ENCODE results near the gene APBA1.
"Not testable (repeated sequence)": the region's sequence is repeated elsewhere in the genome, so short reads cannot be mapped to it uniquely, and the experiment has no call there.

APBA1 gene

GRCh38 chr9:69601698-69602097, 70.5 kb downstream of the APBA1 start:
- Histone ChIP-seq H3F3A (ENCODE audit: insufficient read depth) (no peaks in the 10 kb centered on the region), H2AFZ (ENCODE audit: low read depth, low read length, severe bottlenecking) (no peak overlapping the region), H3K9me3 (ENCODE audit: insufficient read depth, low read length) (no peaks in the 10 kb centered on the region), H3K27ac (ENCODE audit: low read depth, low read length) (no peak overlapping the region), H3K4me3 (ENCODE audit: insufficient read depth, low read length, poor library complexity, severe bottlenecking) (no peak overlapping the region), H3K79me2 (ENCODE audit: insufficient read depth, low read length) (no peaks in the 10 kb centered on the region), H4K20me1 (ENCODE audit: low read depth, low read length) (no peaks in the 10 kb centered on the region), H3K9me2 (replicated peaks; ENCODE audit: insufficient read depth, low read length) (no peaks in the 10 kb centered on the region), H3K36me3 (ENCODE audit: low read length) (no peaks in the 10 kb centered on the region), H3K9ac (ENCODE audit: low read length) (no peak overlapping the region), H3K4me2 (ENCODE audit: low read depth, low read length, poor library complexity, severe bottlenecking) (no peak overlapping the region), H3K27me3 (ENCODE audit: low read length) (no peaks in the 10 kb centered on the region)
- TF ChIP-seq EZH2phosphoT487 (conservative IDR thresholded peaks at IDR 0.05; ENCODE audit: low read length) (no peak), CTCF (IDR thresholded peaks at IDR 0.05; ENCODE audit: insufficient read depth, low read length, poor library complexity, severe bottlenecking) (no peak)

GRCh38 chr9:69600314-69601047, 71.7 kb downstream of the APBA1 start:
- Histone ChIP-seq H3K27me3 (ENCODE audit: low read length) (no peaks in the 10 kb centered on the region), H3K9ac (ENCODE audit: low read length) (no peak overlapping the region), H4K20me1 (ENCODE audit: low read depth, low read length) (no peaks in the 10 kb centered on the region), H3K27ac (ENCODE audit: low read depth, low read length) (no peak overlapping the region), H3K36me3 (ENCODE audit: low read length) (no peaks in the 10 kb centered on the region), H3K79me2 (ENCODE audit: insufficient read depth, low read length) (no peaks in the 10 kb centered on the region), H3K4me2 (ENCODE audit: low read depth, low read length, poor library complexity, severe bottlenecking) (no peak overlapping the region), H3F3A (ENCODE audit: insufficient read depth) (no peaks in the 10 kb centered on the region), H3K9me2 (replicated peaks; ENCODE audit: insufficient read depth, low read length) (no peaks in the 10 kb centered on the region), H3K4me3 (ENCODE audit: insufficient read depth, low read length, poor library complexity, severe bottlenecking) (no peak overlapping the region), H3K9me3 (ENCODE audit: insufficient read depth, low read length) (no peaks in the 10 kb centered on the region), H2AFZ (ENCODE audit: low read depth, low read length, severe bottlenecking) (no peak overlapping the region)
- TF ChIP-seq CTCF (IDR thresholded peaks at IDR 0.05; ENCODE audit: insufficient read depth, low read length, poor library complexity, severe bottlenecking): no peak
- no peak for TF ChIP-seq EZH2phosphoT487 (conservative IDR thresholded peaks at IDR 0.05; ENCODE audit: low read length)

DNA sequence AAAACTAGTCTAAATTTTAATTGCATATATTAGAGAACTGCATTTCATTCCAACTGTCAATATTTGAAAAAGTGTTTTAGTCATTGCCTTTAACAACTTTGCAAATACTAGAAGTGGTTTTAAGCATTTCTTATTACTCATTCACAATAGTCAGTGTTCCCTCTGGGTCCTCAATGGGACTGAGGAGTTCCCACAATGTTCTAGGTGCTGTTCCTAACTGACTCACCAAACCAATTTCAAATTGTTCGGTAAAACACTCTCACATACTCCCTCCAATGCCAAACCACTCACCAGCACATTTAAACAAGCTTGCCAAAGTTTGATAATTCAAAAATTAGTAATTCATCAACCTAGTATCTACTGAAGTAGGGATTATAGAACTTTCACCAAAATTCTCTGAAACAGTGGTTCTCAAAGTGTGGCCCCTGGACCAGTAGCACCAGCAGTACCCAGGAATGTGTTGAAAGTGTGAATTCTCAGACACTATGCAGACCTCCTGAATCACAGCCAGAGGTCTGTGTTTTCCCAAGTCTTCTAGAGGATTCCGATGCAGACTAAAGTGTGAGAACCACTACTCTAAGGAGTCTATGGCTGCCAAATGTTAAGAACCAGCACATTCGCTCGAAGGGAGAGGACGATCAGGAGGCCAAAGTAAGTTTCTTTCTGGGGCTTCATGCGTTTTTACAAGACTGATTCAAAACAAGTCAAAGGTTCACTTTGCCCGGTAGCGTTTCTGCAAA, 72.8 kb downstream of the APBA1 start:
- Histone ChIP-seq H3F3A (ENCODE audit: insufficient read depth) (no peaks in the 10 kb centered on the region), H2AFZ (ENCODE audit: low read depth, low read length, severe bottlenecking) (no peak overlapping the region), H3K4me2 (ENCODE audit: low read depth, low read length, poor library complexity, severe bottlenecking) (no peak overlapping the region), H3K4me3 (ENCODE audit: insufficient read depth, low read length, poor library complexity, severe bottlenecking) (no peak overlapping the region), H3K36me3 (ENCODE audit: low read length) (no peaks in the 10 kb centered on the region), H3K27me3 (ENCODE audit: low read length) (no peaks in the 10 kb centered on the region), H3K9me2 (replicated peaks; ENCODE audit: insufficient read depth, low read length) (no peaks in the 10 kb centered on the region), H4K20me1 (ENCODE audit: low read depth, low read length) (no peaks in the 10 kb centered on the region), H3K27ac (ENCODE audit: low read depth, low read length) (no peak overlapping the region), H3K9me3 (ENCODE audit: insufficient read depth, low read length) (no peaks in the 10 kb centered on the region), H3K9ac (ENCODE audit: low read length) (no peak overlapping the region), H3K79me2 (ENCODE audit: insufficient read depth, low read length) (no peaks in the 10 kb centered on the region)
- no peak for TF ChIP-seq EZH2phosphoT487 (conservative IDR thresholded peaks at IDR 0.05; ENCODE audit: low read length)
- TF ChIP-seq CTCF (IDR thresholded peaks at IDR 0.05; ENCODE audit: insufficient read depth, low read length, poor library complexity, severe bottlenecking): no peak

- not testable (repeated sequence) for H3K4me2 ChIP-seq (ENCODE audit: low read depth, low read length, poor library complexity, severe bottlenecking); H3K79me2 ChIP-seq (ENCODE audit: insufficient read depth, low read length); H3K9me2 ChIP-seq (replicated peaks; ENCODE audit: insufficient read depth, low read length); H3K36me3 ChIP-seq (ENCODE audit: low read length); H4K20me1 ChIP-seq (ENCODE audit: low read depth, low read length); H2AFZ ChIP-seq (ENCODE audit: low read depth, low read length, severe bottlenecking); H3K27ac ChIP-seq (ENCODE audit: low read depth, low read length); H3K4me3 ChIP-seq (ENCODE audit: insufficient read depth, low read length, poor library complexity, severe bottlenecking); H3K27me3 ChIP-seq (ENCODE audit: low read length); H3K9me3 ChIP-seq (ENCODE audit: insufficient read depth, low read length); H3F3A ChIP-seq (ENCODE audit: insufficient read depth); H3K9ac ChIP-seq (ENCODE audit: low read length)
These were observed 75.3 kb downstream of the APBA1 start for GRCh38 chr9:69596906-69597305.

Measured in SU-DHL-6 (cell line).